ENCODE results near the gene AP3D1. TPM values are rescaled to one million over a fixed set of nuclear protein-coding genes. Genes with fewer than 3 reads are reported as not detected.
A peak's percentile ranks its signal among the peaks of the same experiment; 100 is the strongest.
"Not testable (repeated sequence)": the region's sequence is repeated elsewhere in the genome, so short reads cannot be mapped to it uniquely, and the experiment has no call there.

Gene AP3D1
- total and polyA plus RNA-seq, 2 donors (not counting 3 experiments of a cell fraction or from before 2014, with no cell fraction given), result 130 to 137 TPM

- no peaks in the 10 kb centered on the region for H3K27me3 ChIP-seq (ENCODE audit: control insufficient read depth in 2 of 2, insufficient read depth in 2 of 2, low read length in 2 of 2)
- no peaks in the 10 kb centered on the region for H3K36me3 ChIP-seq (ENCODE audit: control insufficient read depth in 2 of 2, extremely low read depth in 1 of 2, insufficient read depth in 2 of 2, low read length in 2 of 2)
- DNase-seq (ENCODE audit: low read depth, low spot score) (no peak), FAIRE-seq (no peak)
- no peak overlapping the region for H3K9ac ChIP-seq (replicated peaks; ENCODE audit: extremely low read depth, insufficient read depth, low read length)
- no peak for TF ChIP-seq POLR2AphosphoS5 (IDR thresholded peaks at IDR 0.05; ENCODE audit: insufficient read depth, low read depth, low read length)
- TF ChIP-seq POLR2A (IDR thresholded peaks at IDR 0.05; ENCODE audit: low read depth, low read length), result peak; percentile 19
- no peak for TF ChIP-seq GATA2 (IDR thresholded peaks at IDR 0.05; ENCODE audit: insufficient read depth, insufficient read length, low read depth, low read length)
- TF ChIP-seq, protein P1, sequence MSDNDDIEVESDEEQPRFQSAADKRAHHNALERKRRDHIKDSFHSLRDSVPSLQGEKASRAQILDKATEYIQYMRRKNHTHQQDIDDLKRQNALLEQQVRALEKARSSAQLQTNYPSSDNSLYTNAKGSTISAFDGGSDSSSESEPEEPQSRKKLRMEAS (IDR thresholded peaks at IDR 0.05; ENCODE audit: insufficient read depth, insufficient read length), result no peak
- no peak overlapping the region for H2AFZ ChIP-seq (ENCODE audit: low read depth, low read length)
- ChIA-PET CTCF (interaction anchor here (1.2 kb wide), 2 partner anchors 8 to 18 kb away, joined by 3 read pairs; partner anchors contain the start of gene MOB3A), POLR2A (no interaction called here)
- H3K4me2 ChIP-seq (ENCODE audit: insufficient read depth, low read length), result no peak overlapping the region
- H4K20me1 ChIP-seq (replicated peaks; ENCODE audit: control insufficient read depth, extremely low read depth, insufficient read depth, low read length), result no peaks in the 10 kb centered on the region
- H3K79me2 ChIP-seq (ENCODE audit: control insufficient read depth, insufficient read depth, low read length), result peaks cover 31% of the 10 kb centered on the region
- intact Hi-C loops (cut with micrococcal nuclease), result no loop called here
- no TSS peak for BruUV-seq (replicated peaks)
- H3K27ac ChIP-seq (ENCODE audit: insufficient read depth, low read depth, low read length), result no peak overlapping the region
- H3K4me3 ChIP-seq (replicated peaks in 1 of 3; ENCODE audit: insufficient read depth in 1 of 3, low read depth in 1 of 3, low read length in 3 of 3), result no peak overlapping the region
- H3K9me3 ChIP-seq (replicated peaks; ENCODE audit: control insufficient read depth, insufficient read depth, low read length), result no peaks in the 10 kb centered on the region
- H3K4me1 ChIP-seq (ENCODE audit: control insufficient read depth, extremely low read depth, insufficient read depth, low read length), result peaks cover 36% of the 10 kb centered on the region
- H3K9me1 ChIP-seq (replicated peaks; ENCODE audit: control insufficient read depth, extremely low read depth, insufficient read depth, low read length), result no peaks in the 10 kb centered on the region
- dilution Hi-C loops (cut with MboI; ENCODE audit: extremely low pct_ligation_motif_present, low sequenced_read_pairs), result no loop called here
Measured at GRCh38 chr19:2087621-2088100, 63.7 kb downstream of the AP3D1 start.

GRCh38 chr19:2086695-2087620 lies 64.4 kb downstream of the AP3D1 start:
- H3K9me1 ChIP-seq (replicated peaks; ENCODE audit: control insufficient read depth, extremely low read depth, insufficient read depth, low read length); POLR2A ChIA-PET; H3K27ac ChIP-seq (ENCODE audit: insufficient read depth, low read depth, low read length); H3K9me3 ChIP-seq (replicated peaks; ENCODE audit: control insufficient read depth, insufficient read depth, low read length); intact Hi-C loops (cut with micrococcal nuclease); BruUV-seq (replicated peaks); dilution Hi-C loops (cut with MboI; ENCODE audit: extremely low pct_ligation_motif_present, low sequenced_read_pairs); DNase-seq (ENCODE audit: low read depth, low spot score); H3K27me3 ChIP-seq (ENCODE audit: control insufficient read depth in 2 of 2, insufficient read depth in 2 of 2, low read length in 2 of 2); H3K4me3 ChIP-seq (replicated peaks in 1 of 3; ENCODE audit: insufficient read depth in 1 of 3, low read depth in 1 of 3, low read length in 3 of 3); H3K4me2 ChIP-seq (ENCODE audit: insufficient read depth, low read length); H2AFZ ChIP-seq (ENCODE audit: low read depth, low read length); H3K9ac ChIP-seq (replicated peaks; ENCODE audit: extremely low read depth, insufficient read depth, low read length); H4K20me1 ChIP-seq (replicated peaks; ENCODE audit: control insufficient read depth, extremely low read depth, insufficient read depth, low read length); FAIRE-seq; H3K36me3 ChIP-seq (ENCODE audit: control insufficient read depth in 2 of 2, extremely low read depth in 1 of 2, insufficient read depth in 2 of 2, low read length in 2 of 2): not testable (repeated sequence)
- Histone ChIP-seq H3K4me1 (ENCODE audit: control insufficient read depth, extremely low read depth, insufficient read depth, low read length) (peaks cover 36% of the 10 kb centered on the region), H3K79me2 (ENCODE audit: control insufficient read depth, insufficient read depth, low read length) (peaks cover 34% of the 10 kb centered on the region)
- CTCF ChIA-PET, result interaction anchor here (1.2 kb wide), 2 partner anchors 9 to 17 kb away, joined by 3 read pairs; partner anchors contain the start of gene MOB3A

Measured in endothelial cell of umbilical vein (primary cell).